Hematopoietic multipotent progenitor cell (in vitro differentiated cells): ENCODE measurements around the gene NR2F1. TPM values are rescaled to one million over a fixed set of nuclear protein-coding genes. Genes with fewer than 3 reads are reported as not detected.
A peak's percentile ranks its signal among the peaks of the same experiment; 100 is the strongest.

Experiments
- DNase-seq, 3 donors: peaks; one replicate each; pipeline ENCODE4 v3.0.0-alpha.2; 2011 to 2015; ENCODE audit warnings: low read depth in 2 of 3, low spot score in 2 of 3
- total RNA-seq: library from RNA; depleted of rRNA; stranded (reverse); fragments of >200 nt; gene quantifications from one replicate; pipeline ENCODE4 v1.2.3, GENCODE V29; 2012

Gene NR2F1
- total RNA-seq, 1 donor: not detected

DNA sequence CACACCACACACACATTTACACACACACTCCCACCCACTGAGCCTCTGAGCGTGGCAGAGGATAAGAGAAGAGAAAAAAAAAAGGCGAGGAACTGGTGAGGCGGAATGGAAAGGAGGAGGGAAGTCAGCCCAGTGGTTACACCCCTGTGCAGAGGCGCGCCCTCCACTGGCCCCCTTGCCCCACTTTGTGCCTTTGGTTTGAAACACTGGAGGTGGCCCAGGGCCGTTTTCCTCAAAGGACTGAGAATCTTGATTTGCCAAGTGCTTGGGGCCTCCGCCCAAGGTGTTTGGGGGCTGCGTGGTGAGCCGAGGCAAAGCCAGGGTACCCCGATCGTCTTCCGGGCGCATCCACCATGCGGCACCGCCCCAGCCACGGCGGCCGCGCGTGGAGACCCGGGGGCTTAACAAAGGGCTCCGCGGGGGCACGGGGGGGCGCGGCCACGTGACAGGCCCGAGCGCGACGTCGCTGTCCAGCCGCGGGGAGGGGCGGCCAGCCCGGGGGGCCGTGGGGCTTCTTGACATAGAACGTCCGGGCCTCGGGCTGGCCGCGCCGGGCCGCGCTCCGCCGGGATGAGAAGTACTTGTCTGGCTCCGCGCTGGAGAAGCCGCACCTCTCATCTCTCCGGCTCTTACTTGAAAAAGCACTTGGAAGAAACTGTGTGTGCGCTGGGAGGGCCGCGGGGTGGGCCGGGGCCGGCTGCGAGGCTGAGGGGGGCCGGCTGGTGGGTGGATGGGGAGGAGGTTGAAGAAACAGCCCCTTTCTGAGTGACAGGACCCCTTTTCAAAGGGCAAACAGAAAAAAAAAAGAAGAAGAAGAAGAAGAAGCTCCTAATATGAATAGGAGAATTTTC, 21.0 kb downstream of the NR2F1 start:
- DNase-seq: no peak

DNA sequence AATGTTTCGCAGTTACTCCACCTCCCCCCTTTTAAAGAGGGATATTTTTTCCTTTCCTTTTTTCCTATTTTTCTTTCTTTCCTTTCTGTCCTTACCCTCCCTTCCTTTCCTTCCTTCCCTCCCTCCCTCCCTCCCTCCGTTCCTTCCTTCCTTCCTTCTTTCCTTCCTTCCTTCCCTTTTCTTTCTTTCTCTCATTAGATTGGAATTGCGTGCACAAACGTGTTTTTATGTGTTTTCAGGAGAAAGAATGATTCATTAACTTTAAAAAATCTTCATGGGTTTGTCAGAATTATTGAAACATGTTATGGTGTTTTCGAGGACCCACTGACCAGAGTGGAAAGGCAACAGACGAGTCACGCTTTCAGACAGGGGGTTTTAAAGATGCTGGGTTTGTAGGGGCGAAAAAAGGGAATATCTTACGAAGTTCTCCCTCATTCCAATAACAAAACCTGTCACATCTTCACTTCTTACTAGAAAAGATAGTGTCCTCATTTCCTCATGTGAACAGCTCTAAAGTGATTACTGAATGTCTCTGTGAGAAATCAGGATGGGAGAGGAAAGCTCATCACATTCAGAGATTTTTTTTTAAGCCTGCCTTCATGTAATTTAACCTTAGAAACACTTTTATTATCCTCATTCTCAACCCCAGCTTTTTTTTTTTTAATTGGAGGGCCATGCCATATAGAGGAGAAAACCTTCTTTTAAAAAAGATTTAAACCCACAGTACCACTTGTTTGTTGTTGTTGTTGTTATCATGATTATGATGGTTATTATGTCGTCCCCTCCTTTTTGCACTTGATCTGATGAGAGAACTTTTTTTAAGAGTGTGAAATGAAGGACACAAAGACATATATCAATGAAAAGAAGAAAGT, 21.9 kb downstream of the NR2F1 start:
- no peak for DNase-seq

DNA sequence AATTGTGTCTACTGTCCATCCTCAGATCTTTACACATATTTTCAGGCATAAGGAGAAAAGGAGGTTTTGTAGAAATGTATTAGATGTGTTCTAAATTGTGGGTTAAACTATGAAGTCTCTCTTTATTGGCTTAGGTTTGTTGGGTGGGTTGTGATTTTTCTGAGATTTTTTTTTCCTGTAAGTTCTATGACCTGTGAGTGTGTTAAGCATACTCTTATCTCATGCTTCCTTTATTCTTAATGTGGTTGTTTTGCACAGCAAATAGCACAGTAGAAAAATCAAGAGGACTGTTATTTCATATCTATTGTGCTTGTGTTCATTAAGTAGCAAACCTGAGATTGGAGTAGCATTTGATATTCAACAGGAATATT, 23.3 kb downstream of the NR2F1 start:
- DNase-seq: no peak

DNA sequence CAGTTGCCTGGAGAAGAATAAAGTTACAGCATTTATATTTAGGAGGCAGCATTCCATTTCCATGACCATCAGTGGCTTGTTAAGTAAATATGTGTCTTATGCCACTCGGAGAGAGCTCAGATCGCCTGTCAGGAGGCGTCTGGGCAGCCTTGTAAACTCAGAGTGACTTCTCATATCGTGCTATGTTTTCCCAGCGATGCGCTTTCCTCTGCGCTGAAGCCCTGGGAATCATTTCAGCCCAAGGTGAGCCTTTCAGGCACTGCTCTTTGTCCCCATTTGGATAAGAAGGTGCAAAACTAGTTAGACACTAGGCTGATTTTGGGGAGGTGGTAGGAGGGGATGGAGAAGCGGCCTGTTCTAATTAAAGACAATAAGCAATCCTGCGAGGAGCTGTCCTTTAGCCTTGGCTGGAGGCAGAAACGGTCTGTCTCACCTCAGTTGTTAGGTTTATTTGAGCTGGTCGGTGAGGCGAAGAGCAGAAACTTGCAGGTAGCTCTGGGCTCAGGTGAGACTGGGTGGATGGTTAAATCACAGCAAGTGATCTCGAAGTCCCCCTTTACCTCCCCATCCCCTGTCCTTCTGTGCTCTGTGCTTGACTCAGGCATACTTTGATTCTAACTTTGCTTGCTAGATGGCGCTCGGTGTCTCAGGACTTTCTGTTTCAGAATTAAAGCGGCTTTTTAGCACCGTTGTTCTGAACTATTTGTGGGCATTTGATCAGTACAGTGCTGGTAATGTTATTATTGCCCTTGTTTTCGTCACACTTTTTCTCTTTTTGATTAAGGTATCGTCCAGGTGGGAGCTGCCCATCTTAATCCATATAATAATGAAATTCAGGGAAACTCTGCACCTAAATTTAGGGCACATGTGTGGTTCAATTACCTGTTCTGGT, 24.6 kb downstream of the NR2F1 start:
- peak in 2 of 3 donors; percentile 72 to 81 for DNase-seq

DNA sequence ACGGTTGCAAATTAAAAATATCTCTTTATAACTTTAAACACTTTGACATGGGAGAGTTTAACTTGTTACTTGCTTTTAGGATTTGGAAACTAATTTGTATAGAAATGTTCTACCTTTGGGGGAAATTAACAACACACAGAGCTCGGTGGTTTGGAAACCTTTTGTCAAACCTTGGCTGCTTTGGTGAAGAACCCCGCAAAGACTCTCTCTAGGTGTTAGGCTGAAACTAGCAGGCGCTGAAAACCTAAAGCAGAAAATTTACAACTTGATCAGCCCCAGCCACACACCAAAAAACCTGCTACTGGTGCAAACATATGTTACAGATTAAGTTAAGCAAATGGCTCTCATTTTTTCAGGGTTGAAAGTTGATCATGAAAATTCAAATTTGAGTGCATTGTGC, 25.8 kb downstream of the NR2F1 start:
- no peak for DNase-seq

DNA sequence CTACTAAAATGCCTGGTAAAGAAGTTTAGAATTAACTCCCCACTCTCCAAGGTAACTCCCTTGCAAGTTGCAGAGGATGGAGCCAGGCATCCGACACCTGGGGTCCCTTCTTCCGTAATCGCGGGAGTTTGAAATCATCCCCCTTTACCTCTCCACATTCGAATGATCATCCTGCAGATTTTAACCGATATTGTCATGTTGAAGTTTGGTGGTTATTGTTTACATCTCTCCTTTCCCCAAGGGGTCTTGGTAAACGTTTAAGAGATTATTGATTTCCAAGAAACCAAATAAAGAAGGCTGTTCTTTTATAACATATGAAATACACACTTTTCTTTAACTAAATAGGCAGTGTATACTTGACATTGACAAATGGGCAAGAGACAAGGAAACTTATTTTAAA, 26.7 kb downstream of the NR2F1 start:
- DNase-seq: no peak

DNA sequence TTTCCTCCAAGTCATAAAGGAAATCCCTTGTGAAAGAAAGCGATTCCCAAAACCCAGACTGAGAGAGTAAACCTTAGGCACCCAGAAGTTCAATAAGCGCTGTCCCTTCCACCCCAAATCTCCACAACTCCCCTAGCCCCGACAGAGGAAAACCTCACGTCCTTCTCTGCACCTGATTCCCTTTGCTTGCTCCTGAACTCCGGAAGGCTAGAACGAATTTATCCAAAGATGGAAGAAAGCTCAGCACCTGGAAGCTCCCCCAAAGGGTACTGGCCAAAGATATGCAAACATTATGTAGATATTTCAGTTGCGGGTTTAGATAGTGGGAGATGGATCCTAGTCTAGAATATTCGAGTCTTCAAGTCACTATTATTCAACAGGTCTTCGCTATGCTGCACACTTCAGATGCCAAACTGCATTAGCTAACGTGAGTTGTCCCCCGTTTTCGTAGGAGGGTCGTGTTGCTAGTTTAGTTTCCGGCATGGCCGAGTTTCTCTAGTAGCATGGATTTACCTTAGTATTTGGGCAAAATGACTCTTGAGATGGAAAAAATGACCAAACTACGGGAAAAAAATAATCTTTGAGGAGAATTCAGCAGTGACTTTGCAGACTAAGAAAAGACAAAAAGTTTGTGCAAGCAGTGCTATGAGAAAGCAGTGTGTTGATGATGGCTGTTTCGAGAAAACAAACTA, 27.7 kb downstream of the NR2F1 start:
- no peak for DNase-seq

DNA sequence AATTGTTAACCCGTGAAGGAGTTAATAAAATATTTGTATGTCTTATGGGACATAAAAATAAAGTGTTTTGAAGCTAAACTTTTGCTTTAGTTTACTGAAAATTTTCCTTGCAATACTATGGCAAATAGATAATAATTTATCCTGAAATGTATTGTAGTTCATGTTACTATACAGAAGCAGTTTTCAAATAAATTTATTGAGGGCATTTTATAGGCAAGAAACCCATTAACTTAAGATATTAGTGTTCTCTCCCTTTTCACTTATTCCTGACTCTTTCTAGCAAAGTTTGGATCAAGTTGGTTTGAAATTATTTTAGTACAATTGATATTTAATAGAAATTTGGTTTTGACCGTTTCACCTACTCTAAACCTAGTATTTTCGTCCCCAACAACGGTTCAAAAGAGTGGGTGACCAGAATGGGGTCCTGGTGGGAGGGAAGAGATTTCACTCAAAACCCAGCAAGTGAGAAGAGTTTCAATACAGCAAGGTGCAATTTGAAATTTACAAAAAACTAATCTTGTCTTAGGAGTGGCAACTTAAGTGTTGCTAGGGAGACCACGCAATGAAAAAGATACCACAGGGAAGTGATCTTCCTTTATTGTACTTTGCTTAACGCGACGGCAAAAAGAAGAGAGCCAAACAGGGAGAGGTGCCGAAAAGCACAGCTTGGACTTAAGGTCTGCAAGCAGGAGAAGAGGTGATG, 28.4 kb downstream of the NR2F1 start:
- DNase-seq: no peak

DNA sequence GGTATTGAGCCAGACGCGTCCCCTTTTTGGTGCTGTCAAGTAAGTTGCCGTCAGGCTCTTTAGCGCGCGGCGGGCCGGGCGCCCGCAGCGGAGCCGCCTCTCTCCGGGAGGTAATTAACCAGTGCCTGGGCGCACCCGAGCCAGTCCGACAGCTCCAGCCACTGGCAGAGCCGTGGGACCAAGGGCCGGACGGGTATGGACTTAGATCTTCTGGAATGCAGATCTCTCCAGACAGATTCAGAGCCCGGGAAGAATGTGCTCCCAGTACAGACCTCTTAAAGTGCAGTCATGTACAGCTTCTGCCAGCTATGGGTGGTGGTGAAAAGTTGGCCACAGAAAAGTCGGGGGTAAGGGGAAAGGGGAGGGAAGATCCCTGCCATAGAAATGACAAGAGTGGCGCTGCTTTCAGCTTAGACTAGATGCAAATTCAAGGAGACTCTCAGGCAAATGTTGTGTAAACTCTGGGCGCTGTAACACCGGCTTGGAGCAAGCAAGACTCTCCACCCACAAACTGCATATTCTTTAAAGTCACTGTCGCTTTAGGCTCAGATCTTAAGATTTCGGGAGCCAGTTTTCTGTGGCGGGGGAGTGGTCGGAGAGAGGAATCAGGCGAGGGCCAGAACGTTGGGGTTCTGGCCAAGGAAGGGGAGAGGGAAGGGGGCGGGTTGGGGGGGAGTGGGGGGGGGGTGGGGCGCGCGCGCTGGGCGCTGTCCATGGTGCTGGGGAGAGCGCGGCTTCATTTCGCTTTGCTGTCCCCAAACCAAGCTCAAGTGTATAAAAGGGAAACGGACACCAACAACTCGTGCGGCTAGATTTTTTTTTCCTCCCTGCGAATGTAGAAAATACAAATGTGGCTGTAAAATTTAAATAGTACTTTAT, 29.2 kb downstream of the NR2F1 start:
- DNase-seq: no peak

DNA sequence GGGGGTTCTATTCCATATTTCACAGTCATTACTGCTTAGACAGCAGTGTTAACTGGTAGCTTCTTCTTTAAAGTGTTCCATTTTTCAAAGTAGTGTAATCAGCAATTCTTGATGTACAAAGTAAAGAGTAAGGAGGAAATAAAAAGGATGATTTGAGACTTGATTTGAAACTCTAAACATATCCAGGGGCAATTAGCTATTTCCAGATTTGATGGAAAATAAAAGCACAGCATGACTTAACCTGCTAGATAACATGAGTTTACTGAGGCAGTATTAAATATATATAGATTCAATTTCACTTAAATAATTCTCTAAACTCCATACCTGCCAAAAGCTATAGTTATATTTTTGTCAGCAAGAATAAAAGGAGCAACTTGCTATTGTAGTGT, 29.8 kb downstream of the NR2F1 start:
- no peak for DNase-seq

DNA sequence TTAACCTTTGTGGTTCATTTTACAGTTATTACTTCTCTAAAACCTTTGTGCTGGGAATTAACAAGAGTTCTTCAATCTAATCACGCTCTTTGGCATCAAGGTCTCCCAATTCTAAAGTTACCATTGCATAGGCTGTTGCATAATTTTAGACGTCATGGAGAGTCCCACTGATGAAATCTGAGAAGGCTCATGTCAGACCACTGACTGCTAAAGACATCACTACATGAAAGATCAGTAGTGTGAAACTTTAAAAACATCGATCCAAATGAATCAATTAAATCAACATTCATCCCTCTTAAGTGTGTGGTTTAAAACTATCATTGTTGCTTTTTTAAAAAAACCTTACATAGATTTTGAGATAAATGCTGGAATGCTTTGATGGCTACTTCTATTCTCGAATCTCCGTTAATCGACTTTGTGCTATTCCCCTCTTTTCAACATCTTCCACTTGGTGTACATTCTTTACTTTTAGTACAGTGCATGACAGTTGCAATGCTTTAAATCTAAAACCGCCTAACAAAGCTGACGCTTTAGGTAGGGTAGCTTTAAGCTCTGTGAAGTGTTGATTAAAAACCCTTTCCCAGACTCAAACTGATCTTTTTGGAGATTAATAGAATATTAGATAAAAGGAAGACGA, 33.6 kb downstream of the NR2F1 start:
- DNase-seq: no peak

DNA sequence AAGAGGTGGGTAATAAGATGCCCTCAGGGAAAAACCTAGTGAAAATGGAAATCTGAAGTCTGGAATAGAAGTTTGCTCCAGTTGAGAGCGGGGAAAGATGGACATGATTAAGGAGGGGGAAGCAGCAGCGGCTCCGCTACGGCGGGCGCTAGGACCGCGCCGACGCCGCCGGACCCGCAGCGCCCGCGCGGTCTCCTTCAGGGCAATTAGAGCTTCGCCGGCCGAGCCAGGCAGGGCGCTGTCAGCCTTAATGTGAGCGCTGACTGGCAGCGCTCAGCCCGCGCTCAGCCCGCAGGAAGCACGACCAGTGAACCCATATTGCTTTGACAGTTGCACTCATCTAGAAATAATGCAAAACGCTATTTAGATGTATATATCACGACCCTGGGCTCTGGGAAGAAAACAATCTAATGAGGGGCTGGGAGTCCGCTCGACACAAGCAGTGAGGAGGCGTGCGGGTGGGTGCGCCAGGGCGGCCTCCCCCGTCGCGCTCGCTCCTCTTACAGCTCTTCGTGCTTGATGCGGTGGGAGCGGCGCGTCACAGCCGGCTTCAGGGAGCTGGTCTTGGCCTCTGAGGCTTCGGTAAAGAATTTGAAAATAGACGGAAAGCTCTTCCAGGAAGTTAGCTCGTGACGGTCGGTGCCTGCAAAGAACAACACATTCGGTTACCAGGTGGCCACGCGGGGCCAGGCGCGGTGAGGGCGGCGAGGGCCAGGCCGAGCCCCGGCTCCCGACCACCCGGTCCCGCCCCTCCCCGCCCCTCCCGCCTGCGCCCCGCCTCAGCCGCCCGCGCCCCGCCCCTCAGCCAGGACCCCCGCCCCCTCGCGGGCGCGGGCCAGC, 37.7 kb downstream of the NR2F1 start:
- DNase-seq: peak in 1 of 3 donors; percentile 33

DNA sequence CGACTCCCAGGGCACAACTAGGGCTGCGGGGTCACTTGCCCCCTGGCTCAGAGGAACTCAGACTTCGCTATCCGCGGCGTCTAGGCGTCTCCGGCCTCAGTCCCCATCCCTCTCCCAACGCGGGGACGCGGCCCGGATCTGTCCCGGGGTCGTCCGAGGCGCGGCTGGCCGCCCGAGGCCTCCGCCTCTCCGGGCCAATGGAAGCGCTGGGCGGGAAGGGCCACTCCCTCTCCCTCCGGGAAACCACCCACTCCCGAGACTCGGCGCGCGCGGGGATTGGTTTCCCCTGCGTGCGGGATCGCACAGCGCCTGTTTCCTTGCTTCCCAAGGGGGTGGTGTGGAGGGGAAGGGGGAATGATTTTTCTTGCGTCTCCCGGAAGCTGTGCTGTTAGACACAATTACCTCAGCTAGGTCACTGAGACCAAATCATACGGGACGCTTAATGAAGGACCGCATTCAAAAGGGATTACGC, 38.3 kb downstream of the NR2F1 start:
- DNase-seq: no peak

DNA sequence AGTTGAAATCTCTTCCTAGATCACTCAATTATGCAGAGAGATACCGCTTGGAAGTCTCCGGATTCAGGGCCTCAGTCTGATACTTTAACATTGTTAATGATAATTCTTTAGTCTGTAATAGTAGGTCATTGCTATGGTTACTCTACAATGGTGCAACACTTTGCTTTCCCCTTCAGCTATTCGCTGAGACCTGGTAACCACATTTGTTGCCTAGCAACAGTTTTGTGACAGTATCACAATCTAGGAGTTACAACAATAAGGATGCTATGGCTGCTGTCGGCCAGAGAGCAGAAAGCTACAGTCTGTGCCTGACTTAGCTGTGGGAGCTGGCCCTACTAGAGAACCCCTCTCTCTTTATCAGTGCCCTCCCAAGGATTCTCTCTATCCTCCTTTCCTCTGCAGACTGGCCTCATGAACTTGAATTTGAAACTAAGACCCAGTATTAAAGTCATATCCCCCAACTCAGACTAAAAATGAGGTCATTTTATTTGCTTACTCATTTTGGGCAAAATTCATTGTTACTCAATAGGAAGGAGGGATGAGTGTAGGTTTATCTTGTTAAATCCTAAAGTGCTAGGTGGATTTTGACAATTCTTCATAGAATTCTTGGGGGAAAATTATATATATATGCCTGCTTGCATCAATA, 39.3 kb downstream of the NR2F1 start:
- DNase-seq: peak in 1 of 3 donors; percentile 34

DNA sequence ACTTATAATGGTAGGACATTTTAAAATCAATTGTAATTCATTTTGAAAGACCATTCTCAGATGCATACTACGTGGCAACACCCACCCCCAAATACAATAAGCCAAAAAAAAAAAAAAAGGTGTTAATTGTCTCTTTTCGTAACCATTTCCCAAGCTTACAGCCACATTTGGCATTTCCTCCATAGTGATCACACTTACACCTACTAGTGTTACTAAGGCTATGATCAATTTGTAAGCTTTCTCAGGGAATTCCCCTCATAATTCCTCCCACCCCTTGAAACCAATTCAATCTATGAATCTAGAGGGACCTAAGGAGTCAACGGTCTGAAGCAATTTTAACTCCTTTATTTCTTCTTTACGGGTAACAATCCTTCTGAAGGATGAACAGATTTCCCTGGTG, 40.1 kb downstream of the NR2F1 start:
- no peak for DNase-seq

DNA sequence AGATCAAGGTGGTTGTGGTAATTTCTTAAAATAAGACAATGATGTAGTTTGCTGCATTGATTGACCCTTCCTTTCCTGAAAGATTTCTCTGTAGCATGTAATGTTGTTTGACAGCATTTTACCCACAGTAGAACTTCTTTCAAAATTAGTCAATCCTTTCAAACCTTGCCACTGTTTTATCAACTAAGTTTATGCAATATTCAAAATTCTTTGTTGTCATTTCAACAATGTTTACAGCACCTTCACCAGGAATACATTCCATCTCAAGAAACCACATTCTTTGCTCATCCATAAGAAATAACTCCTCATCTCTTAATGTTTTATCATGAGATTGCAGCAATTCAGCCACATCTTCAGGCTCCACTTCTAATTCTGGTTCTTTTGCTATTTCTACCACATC, 43.8 kb downstream of the NR2F1 start:
- DNase-seq: no peak

DNA sequence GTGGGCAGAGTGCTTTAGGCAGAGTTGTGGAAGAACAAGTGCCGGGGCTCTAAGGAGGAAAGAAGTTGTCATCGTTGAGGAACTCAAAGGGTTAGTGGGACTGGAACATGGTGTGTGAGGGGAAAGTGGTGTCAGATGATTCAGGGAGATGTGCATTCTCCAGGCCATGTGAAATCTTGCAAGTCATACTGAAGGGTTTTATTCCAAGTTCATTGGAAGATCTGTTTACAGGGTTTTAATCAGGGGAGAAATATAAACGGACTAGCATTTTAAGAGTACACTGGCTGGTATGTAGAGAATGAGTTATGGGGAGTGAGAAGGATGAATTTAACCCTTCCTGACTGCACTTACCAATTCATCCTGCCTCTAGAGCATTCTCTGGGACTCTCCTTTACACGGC, 49.3 kb downstream of the NR2F1 start:
- DNase-seq: no peak
